ENCODE results near the gene SMYD3.

DNA sequence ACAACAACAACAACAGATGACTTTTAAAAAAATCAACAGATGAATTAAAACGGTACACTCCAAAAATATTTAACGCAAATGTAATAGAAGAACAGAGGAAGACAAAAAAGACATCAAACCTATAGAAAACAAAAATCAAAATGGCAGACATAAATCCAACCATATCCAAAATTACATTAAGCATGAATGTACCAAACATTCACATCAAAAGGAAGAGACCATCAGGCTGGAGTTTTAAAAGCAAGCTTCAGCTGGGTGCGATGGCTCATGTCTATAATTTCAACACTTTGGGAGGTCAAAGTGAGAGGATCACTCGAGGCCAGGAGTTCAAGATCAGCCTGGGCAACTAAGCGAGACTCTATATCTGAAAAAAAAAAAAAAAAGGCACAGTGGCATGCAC, 116.2 kb downstream of the SMYD3 start:
- TF ChIP-seq, protein P1, sequence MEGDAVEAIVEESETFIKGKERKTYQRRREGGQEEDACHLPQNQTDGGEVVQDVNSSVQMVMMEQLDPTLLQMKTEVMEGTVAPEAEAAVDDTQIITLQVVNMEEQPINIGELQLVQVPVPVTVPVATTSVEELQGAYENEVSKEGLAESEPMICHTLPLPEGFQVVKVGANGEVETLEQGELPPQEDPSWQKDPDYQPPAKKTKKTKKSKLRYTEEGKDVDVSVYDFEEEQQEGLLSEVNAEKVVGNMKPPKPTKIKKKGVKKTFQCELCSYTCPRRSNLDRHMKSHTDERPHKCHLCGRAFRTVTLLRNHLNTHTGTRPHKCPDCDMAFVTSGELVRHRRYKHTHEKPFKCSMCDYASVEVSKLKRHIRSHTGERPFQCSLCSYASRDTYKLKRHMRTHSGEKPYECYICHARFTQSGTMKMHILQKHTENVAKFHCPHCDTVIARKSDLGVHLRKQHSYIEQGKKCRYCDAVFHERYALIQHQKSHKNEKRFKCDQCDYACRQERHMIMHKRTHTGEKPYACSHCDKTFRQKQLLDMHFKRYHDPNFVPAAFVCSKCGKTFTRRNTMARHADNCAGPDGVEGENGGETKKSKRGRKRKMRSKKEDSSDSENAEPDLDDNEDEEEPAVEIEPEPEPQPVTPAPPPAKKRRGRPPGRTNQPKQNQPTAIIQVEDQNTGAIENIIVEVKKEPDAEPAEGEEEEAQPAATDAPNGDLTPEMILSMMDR (IDR thresholded peaks at IDR 0.05; ENCODE audit: poor library complexity): no peak
- TF ChIP-seq EZH2 (IDR thresholded peaks at IDR 0.05; ENCODE audit: borderline replicate concordance) (no peak), EZH2phosphoT487 (IDR thresholded peaks at IDR 0.05; ENCODE audit: low read depth, severe bottlenecking, unreplicated experiment) (no peak)

Data from hepatocyte (in vitro differentiated cells).